ENCODE measurements around the gene AQP3.

DNA sequence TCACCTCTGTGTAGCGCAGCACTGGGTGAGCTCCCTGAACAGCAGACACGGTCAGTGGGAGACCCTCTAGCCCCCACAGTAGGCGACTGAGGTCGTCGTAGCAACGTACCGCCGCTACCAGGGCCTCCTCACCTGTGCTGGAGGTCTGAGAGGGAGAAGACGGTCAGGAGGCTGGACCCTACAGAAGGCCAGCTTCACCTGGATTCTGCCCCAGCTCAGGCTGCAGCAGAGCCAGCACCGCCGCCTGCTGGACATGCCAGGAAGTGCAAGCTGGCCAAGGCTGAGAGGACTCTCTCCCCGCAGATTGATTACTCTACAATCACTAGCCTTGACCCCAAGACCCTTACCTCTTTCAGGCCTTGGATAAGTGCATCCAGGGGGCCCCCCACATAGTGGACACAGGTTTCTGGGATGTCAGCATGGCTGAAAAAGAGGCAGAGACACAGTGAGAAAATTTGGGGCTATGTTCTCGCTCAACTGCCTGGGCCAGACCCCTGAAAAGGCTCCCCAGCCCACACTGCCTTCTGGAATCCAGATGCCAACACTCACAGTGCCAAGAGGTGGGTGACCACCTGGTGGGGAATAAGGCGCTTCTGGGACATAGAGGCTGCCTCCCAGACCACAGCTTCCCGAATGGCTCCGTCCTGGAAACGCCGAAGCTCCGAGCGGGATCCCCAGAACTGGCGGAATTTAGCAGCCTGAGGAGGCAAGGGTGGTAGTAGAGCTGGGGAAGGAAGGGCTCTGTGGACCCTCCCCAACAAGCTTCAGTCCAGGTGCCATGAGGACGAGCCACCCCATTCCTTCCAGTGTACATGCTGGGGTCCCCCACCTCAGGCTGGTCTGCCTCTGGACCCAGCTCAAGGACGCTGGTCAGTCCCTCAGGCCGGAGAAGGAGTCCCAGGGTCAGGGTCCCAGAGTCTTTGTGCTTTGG lies 19.4 kb upstream of the AQP3 start:
- TF ChIP-seq, protein P1, sequence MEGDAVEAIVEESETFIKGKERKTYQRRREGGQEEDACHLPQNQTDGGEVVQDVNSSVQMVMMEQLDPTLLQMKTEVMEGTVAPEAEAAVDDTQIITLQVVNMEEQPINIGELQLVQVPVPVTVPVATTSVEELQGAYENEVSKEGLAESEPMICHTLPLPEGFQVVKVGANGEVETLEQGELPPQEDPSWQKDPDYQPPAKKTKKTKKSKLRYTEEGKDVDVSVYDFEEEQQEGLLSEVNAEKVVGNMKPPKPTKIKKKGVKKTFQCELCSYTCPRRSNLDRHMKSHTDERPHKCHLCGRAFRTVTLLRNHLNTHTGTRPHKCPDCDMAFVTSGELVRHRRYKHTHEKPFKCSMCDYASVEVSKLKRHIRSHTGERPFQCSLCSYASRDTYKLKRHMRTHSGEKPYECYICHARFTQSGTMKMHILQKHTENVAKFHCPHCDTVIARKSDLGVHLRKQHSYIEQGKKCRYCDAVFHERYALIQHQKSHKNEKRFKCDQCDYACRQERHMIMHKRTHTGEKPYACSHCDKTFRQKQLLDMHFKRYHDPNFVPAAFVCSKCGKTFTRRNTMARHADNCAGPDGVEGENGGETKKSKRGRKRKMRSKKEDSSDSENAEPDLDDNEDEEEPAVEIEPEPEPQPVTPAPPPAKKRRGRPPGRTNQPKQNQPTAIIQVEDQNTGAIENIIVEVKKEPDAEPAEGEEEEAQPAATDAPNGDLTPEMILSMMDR (IDR thresholded peaks at IDR 0.05 in 2 of 3, conservative IDR thresholded peaks at IDR 0.05 in 1 of 3; ENCODE audit: borderline replicate concordance in 1 of 3, insufficient read depth in 1 of 3, low read depth in 2 of 3, low read length in 2 of 3) = peak; percentile 88 to 97 (median 93)
- no peak for TF ChIP-seq EZH2 (IDR thresholded peaks at IDR 0.05)
